ENCODE results near the gene MOB3A.

The MOB3A gene

GRCh38 chr19:2122982-2123381 is 26.9 kb upstream of the MOB3A start:
- Histone ChIP-seq H3K27me3 (ENCODE audit: insufficient read depth, low read length, poor library complexity, severe bottlenecking) (no peaks in the 10 kb centered on the region), H3F3A (ENCODE audit: low read depth) (no peaks in the 10 kb centered on the region), H3K9me3 (ENCODE audit: insufficient read depth, low read depth, low read length) (no peaks in the 10 kb centered on the region), H3K79me2 (ENCODE audit: insufficient read depth, low read length) (no peaks in the 10 kb centered on the region), H3K36me3 (ENCODE audit: insufficient read depth, low read length) (peaks cover 70% of the 10 kb centered on the region; the same call in 1 of the 2 replicates), H3K9ac (ENCODE audit: low read depth, low read length, poor library complexity, severe bottlenecking) (no peak overlapping the region), H3K4me1 (ENCODE audit: insufficient read depth, low read length, poor library complexity, severe bottlenecking) (no peaks in the 10 kb centered on the region), H3K9me2 (replicated peaks; ENCODE audit: low read depth, low read length) (no peaks in the 10 kb centered on the region), H4K20me1 (ENCODE audit: insufficient read depth, low read length, poor library complexity, severe bottlenecking) (peaks cover 3% of the 10 kb centered on the region), H3K4me2 (ENCODE audit: low read depth, low read length, poor library complexity, severe bottlenecking) (no peak overlapping the region), H2AFZ (ENCODE audit: low read length) (no peak overlapping the region), H3K4me3 (ENCODE audit: low read length, poor library complexity, severe bottlenecking) (no peak overlapping the region)
- TF ChIP-seq CTCF (conservative IDR thresholded peaks at IDR 0.05; ENCODE audit: low read length) = no peak
- no peak for TF ChIP-seq EZH2phosphoT487 (IDR thresholded peaks at IDR 0.05; ENCODE audit: borderline replicate concordance)

GRCh38 chr19:2122251-2122650 is 26.1 kb upstream of the MOB3A start:
- Histone ChIP-seq H3K27me3 (ENCODE audit: insufficient read depth, low read length, poor library complexity, severe bottlenecking) (no peaks in the 10 kb centered on the region), H3K4me3 (ENCODE audit: low read length, poor library complexity, severe bottlenecking) (no peak overlapping the region), H3K79me2 (ENCODE audit: insufficient read depth, low read length) (no peaks in the 10 kb centered on the region), H4K20me1 (ENCODE audit: insufficient read depth, low read length, poor library complexity, severe bottlenecking) (peaks cover 3% of the 10 kb centered on the region), H3K4me2 (ENCODE audit: low read depth, low read length, poor library complexity, severe bottlenecking) (no peak overlapping the region), H3F3A (ENCODE audit: low read depth) (no peaks in the 10 kb centered on the region), H3K9me2 (replicated peaks; ENCODE audit: low read depth, low read length) (no peaks in the 10 kb centered on the region), H3K4me1 (ENCODE audit: insufficient read depth, low read length, poor library complexity, severe bottlenecking) (no peaks in the 10 kb centered on the region), H3K9ac (ENCODE audit: low read depth, low read length, poor library complexity, severe bottlenecking) (no peak overlapping the region), H3K36me3 (ENCODE audit: insufficient read depth, low read length) (peaks cover 69% of the 10 kb centered on the region; the same call in 1 of the 2 replicates), H2AFZ (ENCODE audit: low read length) (no peak overlapping the region), H3K9me3 (ENCODE audit: insufficient read depth, low read depth, low read length) (no peaks in the 10 kb centered on the region)
- TF ChIP-seq EZH2phosphoT487 (IDR thresholded peaks at IDR 0.05; ENCODE audit: borderline replicate concordance) (no peak), CTCF (conservative IDR thresholded peaks at IDR 0.05; ENCODE audit: low read length) (no peak)

GRCh38 chr19:2121416-2122051 is 25.4 kb upstream of the MOB3A start:
- Histone ChIP-seq H3K27me3 (ENCODE audit: insufficient read depth, low read length, poor library complexity, severe bottlenecking) (no peaks in the 10 kb centered on the region), H4K20me1 (ENCODE audit: insufficient read depth, low read length, poor library complexity, severe bottlenecking) (peaks cover 3% of the 10 kb centered on the region), H3F3A (ENCODE audit: low read depth) (no peaks in the 10 kb centered on the region), H3K36me3 (ENCODE audit: insufficient read depth, low read length) (peaks cover 69% of the 10 kb centered on the region; the same call in 1 of the 2 replicates), H3K4me1 (ENCODE audit: insufficient read depth, low read length, poor library complexity, severe bottlenecking) (no peaks in the 10 kb centered on the region), H2AFZ (ENCODE audit: low read length) (no peak overlapping the region), H3K79me2 (ENCODE audit: insufficient read depth, low read length) (no peaks in the 10 kb centered on the region), H3K9me2 (replicated peaks; ENCODE audit: low read depth, low read length) (no peaks in the 10 kb centered on the region), H3K9ac (ENCODE audit: low read depth, low read length, poor library complexity, severe bottlenecking) (no peak overlapping the region), H3K4me2 (ENCODE audit: low read depth, low read length, poor library complexity, severe bottlenecking) (no peak overlapping the region), H3K4me3 (ENCODE audit: low read length, poor library complexity, severe bottlenecking) (no peak overlapping the region), H3K9me3 (ENCODE audit: insufficient read depth, low read depth, low read length) (no peaks in the 10 kb centered on the region)
- TF ChIP-seq CTCF (conservative IDR thresholded peaks at IDR 0.05; ENCODE audit: low read length) = no peak
- no peak for TF ChIP-seq EZH2phosphoT487 (IDR thresholded peaks at IDR 0.05; ENCODE audit: borderline replicate concordance)

Data from Loucy (cell line).